ENCODE results near the gene MORN1. TPM values are rescaled to one million over a fixed set of nuclear protein-coding genes. Genes with fewer than 3 reads are reported as not detected.

Gene MORN1
- total RNA-seq, 1 experiment from 2014 or later: 47.8 TPM

DNA sequence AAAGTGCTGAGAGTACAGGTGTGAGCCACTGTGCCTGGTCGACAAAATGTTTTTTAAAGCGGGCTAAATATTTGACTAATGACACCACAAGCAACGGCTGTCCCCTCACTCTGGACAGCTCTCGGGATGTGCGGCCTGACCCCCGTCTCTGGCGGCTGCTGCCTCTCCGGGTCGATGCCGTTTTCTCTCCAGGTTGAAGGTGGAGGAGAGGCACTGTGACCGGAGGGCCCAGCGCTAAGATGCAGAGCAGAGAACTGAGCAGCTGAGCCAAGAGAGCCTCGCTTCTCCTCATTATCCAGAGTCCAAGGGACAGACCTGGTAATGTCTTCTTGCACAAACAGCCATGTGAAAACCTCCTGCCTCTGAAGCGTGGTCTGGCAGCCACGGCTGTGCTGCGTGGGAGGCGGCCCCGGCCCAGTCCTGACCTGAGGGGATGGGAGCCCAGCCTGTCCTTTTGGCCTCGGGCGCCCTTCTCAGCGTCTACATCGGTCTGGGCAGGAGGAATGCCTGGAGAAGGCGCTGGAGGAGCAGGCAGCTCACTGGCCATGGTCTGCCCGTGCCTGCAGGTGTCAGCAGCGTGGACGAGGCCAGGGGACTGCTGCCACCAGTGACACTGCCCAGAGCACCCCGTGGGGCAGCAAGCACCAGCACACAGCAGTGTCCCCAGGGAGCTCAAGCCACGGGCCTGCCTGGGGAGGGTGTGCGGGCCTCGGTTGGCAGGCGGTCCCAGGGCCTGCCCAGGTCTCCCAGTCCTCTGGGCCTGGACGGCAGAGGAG is 10.3 kb downstream of the MORN1 start:
- Histone ChIP-seq H3F3A (ENCODE audit: insufficient read depth, low read depth) (no peaks in the 10 kb centered on the region), H3K27me3 (ENCODE audit: insufficient read depth, low read depth) (no peaks in the 10 kb centered on the region), H3K79me2 (ENCODE audit: low read depth) (no peaks in the 10 kb centered on the region), H4K20me1 (ENCODE audit: insufficient read depth) (peaks cover 5% of the 10 kb centered on the region; the same call in 1 of the 2 replicates), H3K4me3 (no peak overlapping the region), H2AFZ (no peak overlapping the region), H3K27ac (no peak overlapping the region), H3K9me2 (ENCODE audit: insufficient read depth) (no peaks in the 10 kb centered on the region), H3K4me1 (replicated peaks; ENCODE audit: insufficient read depth) (no peaks in the 10 kb centered on the region), H3K4me2 (no peak overlapping the region), H3K36me3 (ENCODE audit: low read depth) (no peaks in the 10 kb centered on the region), H3K9me3 (ENCODE audit: insufficient read depth, low read depth) (no peaks in the 10 kb centered on the region)
- ChIA-PET CTCF (interaction anchor here (1.3 to 1.7 kb wide), 2 partner anchors 182 to 186 kb away, joined by 15 to 17 read pairs; partner anchors contain the start of gene FAAP20), POLR2A (ENCODE audit: unreplicated experiment) (interaction anchor here (0.6 to 1.4 kb wide), 2 partner anchors 146 to 182 kb away, joined by 12 to 13 read pairs; no protein-coding TSS in a partner anchor)
- no peak for DNase-seq
- TF ChIP-seq EZH2 (IDR thresholded peaks at IDR 0.05; ENCODE audit: low read depth): no peak
- TF ChIP-seq, protein P1, sequence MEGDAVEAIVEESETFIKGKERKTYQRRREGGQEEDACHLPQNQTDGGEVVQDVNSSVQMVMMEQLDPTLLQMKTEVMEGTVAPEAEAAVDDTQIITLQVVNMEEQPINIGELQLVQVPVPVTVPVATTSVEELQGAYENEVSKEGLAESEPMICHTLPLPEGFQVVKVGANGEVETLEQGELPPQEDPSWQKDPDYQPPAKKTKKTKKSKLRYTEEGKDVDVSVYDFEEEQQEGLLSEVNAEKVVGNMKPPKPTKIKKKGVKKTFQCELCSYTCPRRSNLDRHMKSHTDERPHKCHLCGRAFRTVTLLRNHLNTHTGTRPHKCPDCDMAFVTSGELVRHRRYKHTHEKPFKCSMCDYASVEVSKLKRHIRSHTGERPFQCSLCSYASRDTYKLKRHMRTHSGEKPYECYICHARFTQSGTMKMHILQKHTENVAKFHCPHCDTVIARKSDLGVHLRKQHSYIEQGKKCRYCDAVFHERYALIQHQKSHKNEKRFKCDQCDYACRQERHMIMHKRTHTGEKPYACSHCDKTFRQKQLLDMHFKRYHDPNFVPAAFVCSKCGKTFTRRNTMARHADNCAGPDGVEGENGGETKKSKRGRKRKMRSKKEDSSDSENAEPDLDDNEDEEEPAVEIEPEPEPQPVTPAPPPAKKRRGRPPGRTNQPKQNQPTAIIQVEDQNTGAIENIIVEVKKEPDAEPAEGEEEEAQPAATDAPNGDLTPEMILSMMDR (conservative IDR thresholded peaks at IDR 0.05): no peak
- no TSS peak for BruUV-seq (replicated peaks)
- intact Hi-C loops (cut with micrococcal nuclease; ENCODE audit: unreplicated experiment): loop anchor here (1.0 kb wide), 2 partner anchors 182 to 186 kb away; no protein-coding TSS in a partner anchor

DNA sequence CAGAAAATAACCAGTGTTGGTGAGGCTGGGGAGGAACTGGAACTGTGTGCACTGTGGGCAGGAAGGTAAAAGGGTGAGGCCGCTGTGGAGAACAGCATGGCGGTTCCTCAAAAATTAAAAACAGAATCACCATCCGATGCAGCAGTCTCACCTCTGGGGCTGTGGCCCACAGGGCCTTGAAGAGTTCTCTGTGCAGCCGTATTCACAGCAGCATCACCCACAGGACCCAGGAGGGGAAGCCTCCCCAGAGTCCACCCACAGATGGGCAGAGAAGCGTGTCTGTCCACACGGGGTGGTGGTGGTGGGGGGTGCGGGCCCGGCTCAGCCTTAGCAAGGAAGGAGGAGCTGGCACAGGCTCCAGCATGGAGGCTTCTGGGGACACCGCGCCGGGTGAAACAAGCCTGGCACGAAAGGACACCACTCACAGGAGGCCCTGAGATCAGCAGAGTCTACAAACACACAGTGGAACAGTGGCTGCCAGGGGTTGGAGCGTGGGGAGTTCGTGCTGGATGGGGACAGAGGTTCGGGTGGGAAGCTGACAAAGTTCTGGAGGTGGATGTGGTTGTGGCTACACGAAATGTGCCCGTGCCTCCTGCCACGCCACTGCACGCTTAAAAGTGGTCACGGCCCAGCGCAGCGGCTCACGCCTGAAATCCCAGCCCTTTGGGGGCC is 11.5 kb downstream of the MORN1 start:
- intact Hi-C loops (cut with micrococcal nuclease; ENCODE audit: unreplicated experiment): no loop called here
- CTCF ChIA-PET: no interaction called here
- POLR2A ChIA-PET (ENCODE audit: unreplicated experiment): no interaction called here

More for the DNA sequence above, 11.5 kb downstream of the MORN1 start:
- Histone ChIP-seq H3K27me3 (ENCODE audit: insufficient read depth, low read depth) (no peaks in the 10 kb centered on the region), H3K4me2 (no peak overlapping the region), H3K4me1 (replicated peaks; ENCODE audit: insufficient read depth) (no peaks in the 10 kb centered on the region), H3K9me3 (ENCODE audit: insufficient read depth, low read depth) (no peaks in the 10 kb centered on the region), H3K9me2 (ENCODE audit: insufficient read depth) (no peaks in the 10 kb centered on the region), H4K20me1 (ENCODE audit: insufficient read depth) (0 out of 2 replicates have a peak, but pooled peaks cover 5% of the 10 kb centered on the region), H2AFZ (no peak overlapping the region), H3K27ac (no peak overlapping the region), H3K36me3 (ENCODE audit: low read depth) (no peaks in the 10 kb centered on the region), H3F3A (ENCODE audit: insufficient read depth, low read depth) (no peaks in the 10 kb centered on the region), H3K4me3 (no peak overlapping the region), H3K79me2 (ENCODE audit: low read depth) (no peaks in the 10 kb centered on the region)
- no peak for DNase-seq
- BruUV-seq (replicated peaks): no TSS peak
- TF ChIP-seq, protein P1 (conservative IDR thresholded peaks at IDR 0.05): no peak
- TF ChIP-seq EZH2 (IDR thresholded peaks at IDR 0.05; ENCODE audit: low read depth): no peak
